ENCODE data around the gene UBQLN4. TPM values are rescaled to one million over a fixed set of nuclear protein-coding genes. Genes with fewer than 3 reads are reported as not detected.

The UBQLN4 gene
- total RNA-seq, 2 experiments from 2014 or later, result 33.2 to 37.1 TPM

DNA sequence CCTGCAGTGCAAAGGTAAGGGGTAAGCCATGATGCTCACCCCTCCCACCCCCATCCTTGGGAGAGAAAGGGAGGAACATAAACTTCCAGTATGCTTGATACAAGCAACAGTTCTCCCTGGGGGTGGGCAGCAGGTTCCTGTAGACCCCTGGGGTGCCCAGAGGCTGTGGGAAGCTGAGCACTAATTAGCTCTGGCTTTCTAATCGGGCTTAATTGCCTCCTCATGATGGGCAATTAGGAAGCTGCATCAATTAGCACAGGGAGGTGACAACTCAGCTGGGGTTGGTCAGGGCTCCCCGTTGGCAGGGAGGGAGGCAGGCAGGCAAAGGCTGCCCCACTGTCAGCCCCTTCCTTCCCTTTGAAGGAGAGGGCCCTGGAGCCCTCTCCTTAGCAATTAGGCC lies 45.2 kb upstream of the UBQLN4 start:
- BruUV-seq (replicated peaks), result no TSS peak
- H3K4me3 ChIP-seq (ENCODE audit: low read depth, low read length, poor library complexity, severe bottlenecking), result no peak overlapping the region
- H3K79me2 ChIP-seq (ENCODE audit: insufficient read depth, low read depth, low read length), result no peaks in the 10 kb centered on the region
- H3K36me3 ChIP-seq (ENCODE audit: insufficient read depth, low read length), result no peaks in the 10 kb centered on the region
- H3K4me1 ChIP-seq (ENCODE audit: insufficient read depth, low read length, poor library complexity, severe bottlenecking), result peaks cover 18% of the 10 kb centered on the region
- DNase-seq (ENCODE audit: low spot score), result no peak
- H2AFZ ChIP-seq (ENCODE audit: low read length), result no peak overlapping the region
- ChIA-PET POLR2A (interaction anchor here (0.6 to 1.4 kb wide), 6 partner anchors 22 to 236 kb away, joined by 3 to 4 read pairs (median 4); no protein-coding TSS in a partner anchor), CTCF (ENCODE audit: unreplicated experiment) (interaction anchor here (2.5 kb wide), 1 partner anchor 29 kb away, joined by 8 read pairs; no protein-coding TSS in a partner anchor)
- intact Hi-C loops (cut with micrococcal nuclease; ENCODE audit: unreplicated experiment), result no loop called here
- no peaks in the 10 kb centered on the region for H4K20me1 ChIP-seq (ENCODE audit: insufficient read depth, low read length)
- TF ChIP-seq, protein P1, sequence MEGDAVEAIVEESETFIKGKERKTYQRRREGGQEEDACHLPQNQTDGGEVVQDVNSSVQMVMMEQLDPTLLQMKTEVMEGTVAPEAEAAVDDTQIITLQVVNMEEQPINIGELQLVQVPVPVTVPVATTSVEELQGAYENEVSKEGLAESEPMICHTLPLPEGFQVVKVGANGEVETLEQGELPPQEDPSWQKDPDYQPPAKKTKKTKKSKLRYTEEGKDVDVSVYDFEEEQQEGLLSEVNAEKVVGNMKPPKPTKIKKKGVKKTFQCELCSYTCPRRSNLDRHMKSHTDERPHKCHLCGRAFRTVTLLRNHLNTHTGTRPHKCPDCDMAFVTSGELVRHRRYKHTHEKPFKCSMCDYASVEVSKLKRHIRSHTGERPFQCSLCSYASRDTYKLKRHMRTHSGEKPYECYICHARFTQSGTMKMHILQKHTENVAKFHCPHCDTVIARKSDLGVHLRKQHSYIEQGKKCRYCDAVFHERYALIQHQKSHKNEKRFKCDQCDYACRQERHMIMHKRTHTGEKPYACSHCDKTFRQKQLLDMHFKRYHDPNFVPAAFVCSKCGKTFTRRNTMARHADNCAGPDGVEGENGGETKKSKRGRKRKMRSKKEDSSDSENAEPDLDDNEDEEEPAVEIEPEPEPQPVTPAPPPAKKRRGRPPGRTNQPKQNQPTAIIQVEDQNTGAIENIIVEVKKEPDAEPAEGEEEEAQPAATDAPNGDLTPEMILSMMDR (conservative IDR thresholded peaks at IDR 0.05; ENCODE audit: low read length), result no peak
- no peak for TF ChIP-seq EZH2phosphoT487 (IDR thresholded peaks at IDR 0.05; ENCODE audit: borderline replicate concordance, low read depth, low read length)
- H3K9me3 ChIP-seq (ENCODE audit: low read length), result no peaks in the 10 kb centered on the region
- no peak overlapping the region for H3K27ac ChIP-seq (ENCODE audit: low read depth, low read length, poor library complexity, severe bottlenecking)
- H3K4me2 ChIP-seq (ENCODE audit: low read length), result no peak overlapping the region
- no peaks in the 10 kb centered on the region for H3K9me2 ChIP-seq (ENCODE audit: insufficient read depth, low read length)

DNA sequence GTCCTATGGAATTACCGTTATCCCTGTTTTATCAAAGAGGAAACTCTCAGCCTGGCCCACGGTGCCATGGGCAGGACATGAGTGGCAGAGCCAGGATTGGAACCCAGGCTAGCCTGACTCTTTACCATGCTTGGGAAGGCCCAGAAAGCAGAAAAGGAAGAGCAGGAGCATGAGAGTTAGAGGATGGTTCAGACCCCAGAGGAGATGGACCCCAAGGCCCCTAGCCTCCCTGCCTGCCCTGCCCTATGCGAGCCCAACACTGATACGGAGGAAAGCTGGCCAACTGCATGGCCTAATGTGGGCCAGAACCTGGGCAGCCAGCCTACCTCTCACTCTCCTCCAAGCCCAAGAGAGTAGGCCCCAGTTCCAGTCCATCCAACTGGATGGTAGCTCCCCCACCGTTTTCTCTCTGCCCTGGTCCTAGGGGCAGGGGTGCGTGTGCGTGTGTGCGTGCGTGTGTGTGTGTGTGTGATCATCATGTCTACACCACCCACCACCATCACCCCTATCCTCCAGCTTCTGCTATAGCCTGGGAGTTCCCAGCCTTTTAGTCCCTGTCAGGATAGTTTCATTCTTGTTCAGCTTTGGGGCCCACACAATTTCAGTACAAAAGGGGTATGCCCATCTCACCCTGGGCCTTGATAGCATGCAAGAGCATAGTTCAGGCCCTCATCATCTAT lies 44.0 kb upstream of the UBQLN4 start:
- H3K9me2 ChIP-seq (ENCODE audit: insufficient read depth, low read length), result no peaks in the 10 kb centered on the region
- no peak for DNase-seq (ENCODE audit: low spot score)
- H3K4me1 ChIP-seq (ENCODE audit: insufficient read depth, low read length, poor library complexity, severe bottlenecking), result peaks cover 18% of the 10 kb centered on the region
- ChIA-PET POLR2A (interaction anchor here (1.1 kb wide), 1 partner anchor 24 kb away, joined by 5 read pairs; no protein-coding TSS in a partner anchor), CTCF (ENCODE audit: unreplicated experiment) (interaction anchor here (0.6 to 2.6 kb wide), 4 partner anchors 12 to 127 kb away, joined by 3 to 13 read pairs (median 3); no protein-coding TSS in a partner anchor)
- H3K79me2 ChIP-seq (ENCODE audit: insufficient read depth, low read depth, low read length), result no peaks in the 10 kb centered on the region
- intact Hi-C loops (cut with micrococcal nuclease; ENCODE audit: unreplicated experiment), result no loop called here
- TF ChIP-seq, protein P1 (conservative IDR thresholded peaks at IDR 0.05; ENCODE audit: low read length), result no peak
- H3K36me3 ChIP-seq (ENCODE audit: insufficient read depth, low read length), result no peaks in the 10 kb centered on the region
- peak overlapping the region; percentile 60; the same call in 1 of the 2 replicates for H3K4me2 ChIP-seq (ENCODE audit: low read length)
- no TSS peak for BruUV-seq (replicated peaks)
- H3K27ac ChIP-seq (ENCODE audit: low read depth, low read length, poor library complexity, severe bottlenecking), result no peak overlapping the region
- no peak overlapping the region for H3K4me3 ChIP-seq (ENCODE audit: low read depth, low read length, poor library complexity, severe bottlenecking)
- no peak overlapping the region; the same call in 1 of the 2 replicates for H2AFZ ChIP-seq (ENCODE audit: low read length)
- no peaks in the 10 kb centered on the region for H4K20me1 ChIP-seq (ENCODE audit: insufficient read depth, low read length)
- no peaks in the 10 kb centered on the region for H3K9me3 ChIP-seq (ENCODE audit: low read length)
